Left renal pelvis (tissue), 4 donors: ENCODE measurements around the gene SRGN. TPM values are rescaled to one million over a fixed set of nuclear protein-coding genes. Genes with fewer than 3 reads are reported as not detected.
"Not testable (repeated sequence)": the region's sequence is repeated elsewhere in the genome, so short reads cannot be mapped to it uniquely, and the experiment has no call there.

ENCODE experiments used
- DNase-seq, 4 donors: peaks; one replicate each; pipeline ENCODE4 v3.0.0-alpha.2; 2013; ENCODE audit warnings: low read depth in 4 of 4, low spot score in 3 of 4
- polyA plus RNA-seq, 4 donors: library from polyadenylated mRNA; unstranded; fragments of 120-200 nt; gene quantifications; one replicate each; pipeline ENCODE4 v1.2.1, GENCODE V29; 2013; ENCODE audit not compliant: insufficient read length in 4 of 4

Gene SRGN, protein sequence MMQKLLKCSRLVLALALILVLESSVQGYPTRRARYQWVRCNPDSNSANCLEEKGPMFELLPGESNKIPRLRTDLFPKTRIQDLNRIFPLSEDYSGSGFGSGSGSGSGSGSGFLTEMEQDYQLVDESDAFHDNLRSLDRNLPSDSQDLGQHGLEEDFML
- 10 to 100 TPM; 17.7 to 45.6 (median 22.4) TPM for polyA plus RNA-seq

DNA sequence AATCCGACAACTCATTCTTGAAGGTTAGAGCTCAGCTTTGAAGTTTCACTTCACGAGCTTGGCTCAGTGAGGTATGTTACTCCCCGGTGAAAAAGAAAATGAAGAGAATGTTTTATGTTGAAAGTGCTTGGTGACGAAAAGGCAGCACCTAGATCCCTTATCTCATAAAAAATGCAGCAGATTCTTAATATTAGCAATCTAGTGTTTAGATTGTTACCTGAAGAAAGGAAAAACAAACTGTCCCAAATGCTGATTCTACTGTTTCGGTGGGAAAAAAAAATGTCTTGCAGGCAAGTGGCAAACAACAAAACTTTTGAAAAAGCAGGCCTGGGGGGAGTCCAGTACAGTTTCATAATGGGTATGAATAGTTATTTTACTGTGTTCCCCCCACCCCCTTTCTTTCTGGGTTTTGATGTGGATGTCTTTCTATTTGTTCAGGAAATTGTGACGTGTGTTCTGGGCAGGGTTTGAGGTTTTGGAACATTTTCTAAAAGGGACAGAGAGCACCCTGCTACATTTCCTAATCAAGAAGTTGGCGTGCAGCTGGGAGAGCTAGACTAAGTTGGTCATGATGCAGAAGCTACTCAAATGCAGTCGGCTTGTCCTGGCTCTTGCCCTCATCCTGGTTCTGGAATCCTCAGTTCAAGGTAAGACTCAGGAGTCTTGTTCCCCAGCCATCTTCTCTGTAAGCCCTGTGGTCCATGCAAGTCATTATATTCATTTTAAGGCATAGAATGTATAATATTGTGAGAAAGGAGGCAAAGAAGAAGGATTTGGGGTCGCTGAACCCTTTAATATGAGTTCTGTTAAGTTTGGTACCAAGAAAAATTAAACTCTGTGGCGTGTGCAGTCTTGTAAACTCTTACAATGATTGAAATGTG is at the start of gene SRGN:
SRGN (plus strand) TSS at position 514 of the 881 bp plus-strand sequence; CDS start at position 569, 55 bp downstream.
- DNase-seq, result no peak

DNA sequence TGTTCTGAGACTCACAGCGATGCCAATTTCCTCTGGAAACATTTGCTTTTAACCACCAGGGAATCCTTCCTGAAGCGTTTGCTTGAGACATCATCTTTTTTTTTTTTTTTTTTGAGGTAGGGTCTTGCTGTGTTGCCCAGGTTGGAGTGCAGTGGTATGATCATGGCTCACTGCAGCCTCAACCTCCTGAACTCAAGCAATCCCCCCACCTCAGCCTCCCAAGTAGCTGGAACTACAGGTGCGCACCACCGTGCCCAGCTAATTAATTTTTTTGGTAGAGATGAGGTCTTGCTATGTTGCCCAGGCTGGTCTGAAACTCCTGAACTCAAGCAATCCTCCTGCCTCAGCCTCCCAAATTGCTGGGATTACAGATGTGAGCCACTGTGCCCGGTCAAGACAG is 47.0 kb upstream of the SRGN start:
- not testable (repeated sequence) for DNase-seq

DNA sequence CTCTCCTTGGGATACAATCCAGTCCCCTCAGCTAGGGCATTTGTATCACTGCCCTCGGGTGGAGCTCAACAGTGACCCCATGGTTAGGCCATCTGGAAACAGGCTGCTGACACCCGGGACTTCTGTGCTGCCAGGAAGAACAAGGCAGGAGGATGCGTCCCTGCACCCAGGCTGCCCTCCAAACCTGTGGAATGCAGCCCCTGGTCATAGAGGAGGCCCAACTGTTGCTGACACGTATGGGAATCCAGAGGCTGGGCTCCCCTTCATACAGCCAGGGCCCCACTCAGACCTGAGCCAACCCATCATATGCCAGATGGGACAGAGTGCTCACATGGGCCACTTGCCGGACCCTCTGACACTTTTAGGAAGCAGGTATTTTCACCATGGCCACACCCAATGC is 45.5 kb upstream of the SRGN start:
- no peak for DNase-seq

DNA sequence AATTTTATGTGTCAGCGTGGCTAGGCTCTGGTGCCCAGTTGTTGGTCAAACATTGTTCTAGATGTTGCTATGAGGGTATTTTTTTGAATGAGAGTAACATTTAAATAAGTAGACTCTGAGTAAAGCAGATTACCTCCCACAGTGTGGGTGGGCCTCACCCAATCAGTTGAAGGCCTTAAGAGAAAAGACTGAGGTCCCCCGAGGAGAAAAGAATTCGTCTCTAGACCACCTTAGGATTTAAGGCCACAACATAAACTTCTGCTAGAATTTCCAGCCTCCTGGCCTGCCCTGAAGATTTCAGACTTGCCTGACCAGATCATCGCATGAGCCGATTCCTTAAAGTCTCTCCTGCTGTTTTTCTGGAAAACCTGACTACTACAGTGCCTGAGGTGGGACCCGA is 45.1 kb upstream of the SRGN start:
- no peak for DNase-seq

DNA sequence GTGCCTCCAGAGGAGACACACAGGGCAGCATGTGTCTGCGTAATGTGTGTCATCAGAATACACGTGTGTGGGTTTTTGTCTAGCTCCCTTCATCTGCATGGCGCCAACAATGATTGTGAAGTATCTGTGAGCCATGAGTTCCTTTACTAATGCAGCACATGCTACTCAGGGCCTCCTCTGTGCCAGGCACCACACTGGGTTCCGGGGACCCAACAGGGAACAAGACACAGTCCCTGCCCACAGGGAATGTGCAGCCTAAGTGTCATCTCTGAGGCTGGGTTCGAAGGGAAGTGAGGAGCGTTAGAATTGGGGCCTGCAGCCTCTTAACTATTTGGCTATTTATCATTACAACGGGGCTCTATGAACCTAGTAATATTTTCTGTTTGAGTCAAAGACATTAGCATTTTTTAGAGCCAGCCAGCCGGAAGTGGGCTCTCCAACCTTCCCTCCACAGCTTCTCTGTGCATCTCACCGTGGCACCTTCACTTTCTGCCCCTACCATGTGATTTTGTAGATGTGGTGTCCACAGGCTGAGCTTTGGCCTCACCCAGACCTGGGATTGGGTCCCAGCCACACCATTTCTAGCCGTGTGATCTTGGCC is 43.9 kb upstream of the SRGN start:
- no peak for DNase-seq

DNA sequence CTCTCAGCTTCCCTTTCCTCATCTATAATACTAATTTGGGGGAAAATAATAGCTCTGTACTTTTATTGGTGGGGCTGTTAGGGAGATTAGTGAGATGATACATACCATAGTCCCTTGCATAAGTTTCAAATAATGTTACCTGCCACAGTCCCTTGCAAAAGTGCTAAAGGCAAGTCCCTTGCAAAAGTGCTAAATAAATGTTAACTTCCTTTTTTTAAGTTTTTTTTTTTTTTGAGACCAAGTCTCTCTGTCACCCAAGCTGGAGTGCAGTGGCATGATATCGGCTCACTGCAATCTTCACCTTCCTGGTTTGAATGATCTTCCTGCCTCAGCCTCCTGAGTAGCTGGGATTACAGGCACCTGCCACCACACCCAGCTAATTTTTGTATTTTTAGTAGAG is 43.4 kb upstream of the SRGN start:
- no peak for DNase-seq

DNA sequence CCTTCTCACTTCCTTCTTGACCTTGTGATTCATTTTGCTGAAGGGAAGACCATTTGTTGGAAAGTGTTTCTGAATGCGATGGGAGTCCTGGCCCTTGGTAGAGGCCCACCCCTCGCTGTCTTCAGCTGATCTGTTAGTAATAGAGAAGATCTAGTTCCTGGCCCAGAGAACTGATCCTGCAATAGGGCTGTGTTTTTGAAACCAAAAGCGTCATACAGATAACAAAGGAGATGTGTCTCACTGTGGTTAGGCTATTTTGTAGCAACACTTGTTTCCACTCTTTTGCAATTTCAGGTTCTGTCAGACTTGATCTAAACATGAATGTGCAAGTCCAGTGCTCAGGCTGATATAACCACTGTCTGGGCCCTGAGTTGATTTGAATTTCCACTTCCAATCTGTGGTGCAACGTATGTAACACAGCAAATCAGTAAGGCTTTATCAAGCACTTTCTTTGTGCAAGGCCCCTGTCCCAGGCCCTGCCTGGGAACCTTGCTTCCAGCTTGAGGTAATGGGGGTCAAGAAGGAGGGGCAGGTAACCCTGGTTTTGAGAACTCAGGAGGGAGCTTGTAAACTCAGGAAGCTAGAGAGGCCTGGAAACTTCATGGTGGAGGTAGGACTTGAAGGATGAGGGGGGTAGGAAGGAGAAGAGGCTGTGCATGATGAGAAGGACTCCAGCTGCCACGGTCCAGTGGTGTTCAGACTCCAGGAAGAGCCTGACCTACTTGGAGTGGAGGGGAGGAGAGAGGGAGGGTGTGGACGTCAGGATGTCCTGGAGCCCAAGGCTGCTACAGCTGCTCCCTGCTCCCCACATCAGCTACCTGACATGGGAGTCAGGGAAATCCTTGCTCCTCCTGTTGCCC is 42.2 kb upstream of the SRGN start:
- no peak for DNase-seq

DNA sequence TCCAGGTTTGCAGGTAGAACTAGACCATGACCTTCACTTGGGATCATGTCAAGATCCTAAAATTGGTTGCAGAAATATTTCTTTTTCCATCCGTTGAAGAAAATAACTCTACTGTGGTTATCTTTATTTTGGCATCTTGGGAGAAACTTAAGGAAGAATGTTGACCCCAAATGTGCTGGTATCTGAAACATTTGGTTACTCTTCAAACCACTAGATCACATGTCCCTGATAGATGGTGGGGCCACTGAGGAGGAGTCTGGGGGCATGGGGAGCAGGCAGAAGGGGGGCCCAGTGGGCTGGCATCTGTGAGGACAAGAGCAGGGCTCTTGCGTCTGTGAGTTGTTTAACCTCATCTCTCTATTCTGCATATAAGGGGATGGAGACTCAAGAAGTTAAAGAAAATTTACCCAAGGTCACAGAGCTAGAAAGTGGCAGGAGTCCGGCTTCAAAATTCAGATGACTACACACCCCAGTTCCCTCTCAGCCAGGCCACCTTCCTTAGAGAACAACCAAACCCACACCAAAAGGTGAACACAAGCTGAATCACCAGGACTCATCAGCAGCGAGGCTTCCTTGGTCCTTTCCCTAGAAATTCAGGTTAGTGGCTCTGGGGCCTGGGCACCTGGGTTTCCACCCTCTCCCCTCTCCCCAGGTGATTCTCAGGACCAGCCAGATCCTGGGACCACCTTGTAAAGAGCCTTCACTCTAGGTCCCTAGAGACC is 40.6 kb upstream of the SRGN start:
- DNase-seq, result no peak

DNA sequence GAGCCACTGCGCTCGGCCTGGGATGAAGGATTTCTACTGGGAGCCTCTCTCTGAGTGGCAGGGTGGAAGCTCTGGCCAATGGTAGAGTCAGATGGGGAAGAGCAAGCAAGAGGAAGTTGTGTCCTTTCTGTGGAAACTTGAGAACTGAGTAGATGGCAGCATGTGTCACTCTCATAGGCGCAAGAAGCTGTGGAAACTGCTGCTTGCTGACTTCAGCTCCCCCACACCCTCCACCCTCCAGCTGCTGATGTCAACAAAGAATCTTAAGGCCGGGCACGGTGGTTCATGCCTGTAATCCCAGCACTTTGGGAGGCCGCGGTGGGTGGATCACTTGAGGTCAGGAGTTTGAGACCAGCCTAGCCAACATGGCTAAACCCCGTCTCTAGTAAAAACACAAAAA is 39.8 kb upstream of the SRGN start:
- no peak for DNase-seq

DNA sequence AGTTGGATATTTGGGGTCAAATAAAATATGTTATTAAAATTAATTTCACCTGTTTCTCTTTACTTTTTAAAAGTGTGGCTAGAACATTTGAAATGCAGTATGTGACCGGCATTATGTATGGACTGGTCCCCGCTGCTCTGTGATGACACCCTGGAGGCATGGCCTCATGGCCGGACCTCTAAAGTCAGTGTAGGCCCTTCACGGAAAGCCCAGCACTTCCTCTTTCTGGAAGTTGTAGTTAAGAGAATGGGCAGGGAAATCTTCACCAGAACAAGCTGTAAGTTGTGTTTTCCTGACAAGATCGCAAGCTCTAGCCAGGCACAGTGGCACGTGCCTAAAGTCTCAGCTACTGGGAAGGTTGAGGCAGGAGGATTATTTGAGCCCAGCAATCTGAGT is 38.3 kb upstream of the SRGN start:
- no peak for DNase-seq

DNA sequence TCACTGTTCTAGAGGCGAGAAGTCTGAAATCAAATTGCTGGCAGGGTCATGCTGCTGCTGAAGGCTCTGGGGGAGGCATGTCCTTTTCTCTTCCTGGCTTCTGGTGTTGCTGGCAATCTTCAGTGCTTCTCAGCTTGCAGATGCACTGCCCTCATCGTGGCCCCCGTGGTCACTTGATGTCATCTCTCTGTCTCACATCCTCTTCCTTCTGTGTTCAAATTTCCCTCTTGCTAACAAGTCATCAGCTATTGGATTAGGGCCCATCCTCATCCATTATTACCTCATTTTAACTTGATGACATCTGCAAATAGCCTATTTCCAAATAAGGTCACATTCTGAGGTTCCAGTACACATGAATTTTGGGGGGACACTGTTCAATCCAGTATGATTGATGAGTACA is 36.6 kb upstream of the SRGN start:
- DNase-seq, result no peak

DNA sequence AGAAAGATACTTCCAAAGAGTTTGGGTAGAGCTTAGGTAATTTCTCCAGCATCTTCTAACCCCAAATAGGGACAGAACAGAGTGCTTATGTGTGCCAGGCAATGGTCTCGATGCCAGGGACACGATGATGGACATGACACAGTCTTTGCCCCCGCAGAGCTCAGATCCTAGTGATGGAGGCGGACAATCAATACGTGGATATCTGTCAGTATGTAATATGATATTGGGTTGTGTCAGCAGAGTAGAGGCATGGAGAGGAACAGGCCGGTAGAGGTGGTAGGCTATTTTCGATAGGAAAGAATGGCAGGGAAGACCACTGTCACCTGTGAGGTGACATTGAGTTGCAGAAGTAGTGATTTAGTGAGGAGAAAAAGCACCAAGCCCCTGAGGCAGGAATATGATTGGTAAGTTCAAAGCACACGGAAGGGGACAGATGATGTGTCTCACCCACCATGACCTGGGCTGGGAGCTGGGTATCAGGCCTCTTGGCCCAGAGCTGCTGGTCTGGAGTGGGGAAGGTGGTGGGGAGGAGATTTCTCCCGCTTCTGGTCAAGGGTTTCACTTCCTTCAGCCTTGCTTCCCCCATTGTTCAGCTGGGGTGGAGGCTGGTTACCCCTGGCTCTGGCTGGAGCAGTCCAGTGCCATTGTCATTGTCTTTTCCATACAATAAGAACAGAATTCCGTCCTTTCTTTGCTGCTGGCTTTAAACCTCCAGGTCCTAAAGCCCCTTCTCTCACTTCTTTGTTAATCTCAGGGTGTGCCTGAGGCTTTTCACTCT is 36.0 kb upstream of the SRGN start:
- no peak for DNase-seq

DNA sequence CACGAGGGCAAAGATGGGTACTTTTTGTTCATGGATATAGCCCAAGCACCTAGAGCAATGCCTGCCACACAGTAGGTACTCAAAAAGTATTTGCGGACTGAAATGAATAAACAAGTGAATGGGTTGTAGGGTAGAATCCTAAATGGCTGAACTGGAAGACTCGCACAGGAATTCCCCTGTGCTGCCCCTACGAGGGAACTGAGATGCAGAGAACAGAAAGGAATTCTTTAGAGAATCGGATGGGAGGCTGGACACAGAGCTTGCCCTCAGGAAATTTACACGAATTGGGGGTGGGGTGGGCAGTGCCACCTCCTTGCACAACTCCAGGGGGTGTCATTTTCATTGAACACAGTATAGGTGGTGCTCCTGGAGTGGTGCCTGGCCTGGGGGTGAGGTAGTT is 35.2 kb upstream of the SRGN start:
- no peak for DNase-seq

DNA sequence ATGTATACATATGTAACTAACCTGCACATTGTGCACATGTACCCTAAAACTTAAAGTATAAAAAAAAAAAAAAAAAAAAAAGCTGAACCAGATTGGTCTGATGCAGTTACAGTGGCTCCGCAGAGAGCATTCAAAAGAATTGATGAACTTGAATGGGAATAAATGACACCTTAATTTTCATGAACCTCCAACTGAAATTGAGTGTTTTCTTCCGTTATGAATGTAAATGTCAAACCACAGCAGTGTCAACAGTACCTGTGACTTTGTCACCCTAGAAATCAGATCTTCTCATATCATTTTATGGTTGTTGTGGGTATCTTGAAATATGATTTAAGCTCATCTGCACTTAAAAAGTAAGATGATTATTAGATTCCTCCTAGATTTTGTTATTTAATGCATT is 32.7 kb upstream of the SRGN start:
- DNase-seq, result no peak

DNA sequence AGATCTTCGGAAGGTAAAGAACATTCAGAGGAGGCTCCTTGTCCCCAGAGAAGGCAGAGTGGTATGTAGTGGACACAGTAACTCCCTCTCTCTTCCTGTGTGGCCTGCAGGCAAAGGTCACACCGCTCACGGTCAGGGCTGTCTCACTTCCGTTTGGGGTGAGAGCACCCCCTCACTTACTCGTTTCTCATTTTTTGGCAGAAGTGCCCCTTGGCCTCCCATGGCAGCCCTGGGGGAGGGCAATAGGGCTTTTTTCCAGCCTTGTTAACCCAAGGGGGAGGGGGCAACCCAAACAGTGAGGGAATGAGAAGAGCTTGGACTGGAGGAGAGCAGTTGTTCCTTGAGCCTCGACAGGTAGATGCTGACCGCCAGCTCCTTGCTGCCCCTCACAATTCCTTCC is 31.8 kb upstream of the SRGN start:
- no peak for DNase-seq

DNA sequence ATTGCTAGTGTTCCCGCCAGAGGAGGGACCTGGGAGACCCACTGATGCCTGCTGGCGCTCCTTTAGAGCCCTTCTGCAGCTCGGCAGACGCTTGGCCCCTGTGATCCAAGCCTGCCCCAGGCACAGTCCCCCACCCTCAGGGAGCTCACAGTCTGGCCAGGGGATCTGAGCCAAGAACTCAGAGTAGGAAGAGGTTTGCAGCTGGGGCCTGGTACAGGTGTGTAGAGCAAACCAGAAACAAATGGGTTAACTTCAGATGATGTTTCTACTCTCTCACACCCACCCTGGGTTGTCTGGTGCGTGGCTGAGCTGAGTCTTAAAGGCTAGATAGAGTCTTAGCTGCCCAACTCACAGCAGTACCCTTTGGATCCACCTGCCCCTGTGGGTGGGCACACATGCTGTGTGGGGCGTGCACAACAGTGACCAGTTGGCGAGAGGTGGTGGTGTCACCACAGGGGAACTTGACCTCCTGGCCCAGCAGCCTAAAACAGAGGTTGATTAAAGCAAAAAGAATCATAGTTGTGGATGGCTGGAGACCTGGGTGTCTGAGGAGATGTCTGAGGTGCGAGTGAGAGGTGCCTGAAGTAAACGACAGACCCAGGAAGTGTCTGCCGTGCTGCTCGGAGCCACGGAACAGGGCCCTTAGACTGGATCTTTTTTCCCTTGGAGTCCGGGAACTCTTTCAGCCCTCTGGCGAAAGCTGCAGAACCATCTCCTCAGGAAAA is 31.2 kb upstream of the SRGN start:
- DNase-seq, result no peak

DNA sequence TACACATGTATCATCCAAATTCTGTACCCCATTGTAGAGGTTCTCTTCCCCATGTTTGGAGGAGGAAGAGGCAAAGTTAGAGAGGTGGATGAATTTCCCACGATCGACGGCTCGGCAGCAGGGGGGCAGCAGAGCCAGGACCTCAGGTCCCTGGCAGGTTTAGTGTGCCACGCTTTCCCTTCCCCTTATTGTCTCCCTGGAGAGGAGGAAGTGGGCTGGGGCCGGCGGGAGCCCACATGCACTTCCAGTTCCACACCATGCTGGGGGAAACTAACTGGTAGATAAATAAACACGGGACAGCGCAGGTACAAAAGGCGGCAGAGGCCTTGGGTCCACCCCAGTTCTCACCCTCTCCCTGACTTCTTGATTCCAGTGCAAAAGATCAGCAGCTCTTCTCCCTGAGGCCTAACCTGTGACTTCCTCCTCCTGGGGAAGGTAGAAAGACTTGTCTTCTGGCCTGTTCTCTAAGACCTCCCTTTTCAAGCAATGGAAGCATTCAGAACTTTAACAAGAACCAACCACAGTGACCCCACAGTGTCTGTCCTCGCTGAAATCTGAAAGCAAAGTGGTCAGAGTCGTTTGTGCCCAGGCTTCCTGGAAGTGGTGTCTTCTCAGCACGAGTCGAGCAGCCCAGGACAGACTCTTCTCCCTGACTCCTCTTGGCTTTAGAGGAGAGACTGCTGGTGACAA is 30.5 kb upstream of the SRGN start:
- DNase-seq, result no peak

DNA sequence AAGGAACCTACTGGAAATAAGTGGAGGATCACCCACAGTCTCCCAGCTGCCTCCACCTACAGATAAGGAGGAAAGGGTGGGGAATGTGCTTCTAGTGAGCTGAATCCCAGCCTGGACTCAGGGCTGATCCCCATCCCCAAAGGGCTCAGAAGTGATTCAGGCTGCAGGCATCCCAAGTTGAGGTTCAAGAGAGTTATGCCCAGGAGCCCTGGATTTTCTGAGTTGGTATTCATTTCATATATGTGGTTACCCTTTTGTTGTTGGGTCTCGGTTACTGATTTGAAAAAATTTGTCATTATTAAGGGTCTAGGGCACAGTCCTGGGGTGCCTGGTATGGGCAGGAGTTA is 30.0 kb upstream of the SRGN start:
- DNase-seq, result no peak
